Neural progenitor cell (in vitro differentiated cells): ENCODE measurements around the gene DLG2. TPM values are rescaled to one million over a fixed set of nuclear protein-coding genes. Genes with fewer than 3 reads are reported as not detected.
A peak's percentile ranks its signal among the peaks of the same experiment; 100 is the strongest.
"Not testable (repeated sequence)": the region's sequence is repeated elsewhere in the genome, so short reads cannot be mapped to it uniquely, and the experiment has no call there.

Source experiments
- DNase-seq: peaks from one replicate; pipeline ENCODE4 v3.0.0-alpha.2; 2016; ENCODE audit warnings: low spot score
- H2AFZ ChIP-seq: fragments of 200-600 bp; sonication (generic); replicated peaks from 2 replicates; pipeline ENCODE4 v1.6.1; 2016; ENCODE audit warnings: antibody characterized with exemption
- H3F3A ChIP-seq: fragments of 200-600 bp; sonication (generic); 2 replicates; pipeline ENCODE4 v1.6.1; 2016; ENCODE audit warnings: antibody characterized with exemption, low read depth
- H3K27ac ChIP-seq: fragments of 200-600 bp; sonication (generic); 2 replicates; pipeline ENCODE4 v1.5.1; 2016; ENCODE audit warnings: mild to moderate bottlenecking
- H3K27me3 ChIP-seq: fragments of 200-600 bp; sonication (generic); 2 replicates; pipeline ENCODE4 v1.6.1; 2016; ENCODE audit warnings: mild to moderate bottlenecking, moderate library complexity
- H3K36me3 ChIP-seq: fragments of 200-600 bp; sonication (generic); 2 replicates; pipeline ENCODE4 v1.5.1; 2016
- H3K4me1 ChIP-seq: fragments of 200-600 bp; sonication (generic); 2 replicates; pipeline ENCODE4 v1.6.1; 2016; ENCODE audit warnings: mixed run types
- H3K4me2 ChIP-seq: fragments of 200-600 bp; sonication (generic); 2 replicates; pipeline ENCODE4 v1.6.1; 2016
- H3K4me3 ChIP-seq: fragments of 200-600 bp; sonication (generic); 2 replicates; pipeline ENCODE4 v1.5.1; 2016
- H3K79me2 ChIP-seq: fragments of 200-600 bp; sonication (generic); 2 replicates; pipeline ENCODE4 v1.6.1; 2016; ENCODE audit warnings: low read depth
- H3K9ac ChIP-seq: fragments of 200-600 bp; sonication (generic); 2 replicates; pipeline ENCODE4 v1.6.1; 2016
- H3K9me3 ChIP-seq: fragments of 200-600 bp; sonication (generic); 2 replicates; pipeline ENCODE4 v1.5.1; 2016; ENCODE audit warnings: low read depth
- H4K20me1 ChIP-seq: fragments of 200-600 bp; sonication (generic); 2 replicates; pipeline ENCODE4 v1.6.1; 2016; ENCODE audit warnings: low read depth
- H3K27ac Mint-ChIP-seq: 3 replicates; pipeline ENCODE4 v1.8.0; 2021; ENCODE audit warnings: mixed read lengths
- H3K27me3 Mint-ChIP-seq: 2 replicates; pipeline ENCODE4 v1.8.0; 2022; ENCODE audit warnings: low read depth, mild to moderate bottlenecking, inconsistent platforms, moderate library complexity, mixed read lengths; ENCODE audit not compliant: insufficient read depth
- H3K36me3 Mint-ChIP-seq: 3 replicates; pipeline ENCODE4 v1.8.0; 2021; ENCODE audit warnings: mixed read lengths
- H3K4me1 Mint-ChIP-seq: 3 replicates; pipeline ENCODE4 v1.8.0; 2021; ENCODE audit warnings: mixed read lengths
- H3K4me3 Mint-ChIP-seq: 3 replicates; pipeline ENCODE4 v1.8.0; 2021; ENCODE audit warnings: mild to moderate bottlenecking, moderate library complexity, mixed read lengths
- H3K9me3 Mint-ChIP-seq: 3 replicates; pipeline ENCODE4 v1.8.0; 2020; ENCODE audit warnings: mixed read lengths
- CTCF ChIP-seq: fragments of 200-600 bp; sonication (generic); IDR thresholded peaks from 2 replicates; pipeline ENCODE4 v1.5.1; 2017; ENCODE audit warnings: antibody characterized with exemption, mild to moderate bottlenecking
- EZH2 ChIP-seq: fragments of 200-600 bp; sonication (generic); IDR thresholded peaks from 2 replicates; pipeline ENCODE4 v1.6.1; 2017; ENCODE audit warnings: antibody characterized with exemption, mild to moderate bottlenecking, moderate library complexity
- EZH2phosphoT487 ChIP-seq: fragments of 200-600 bp; sonication (generic); IDR thresholded peaks from 2 replicates; pipeline ENCODE4 v1.6.1; 2017; ENCODE audit warnings: antibody characterized with exemption
- total RNA-seq: library from RNA; depleted of rRNA; stranded (reverse); fragments of >200 nt; gene quantifications from 2 replicates; pipeline ENCODE4 v1.2.3, GENCODE V29; 2015; ENCODE audit warnings: low replicate concordance

Gene DLG2
- total RNA-seq, 1 donor from 2014 or later = 7.5 TPM

DNA sequence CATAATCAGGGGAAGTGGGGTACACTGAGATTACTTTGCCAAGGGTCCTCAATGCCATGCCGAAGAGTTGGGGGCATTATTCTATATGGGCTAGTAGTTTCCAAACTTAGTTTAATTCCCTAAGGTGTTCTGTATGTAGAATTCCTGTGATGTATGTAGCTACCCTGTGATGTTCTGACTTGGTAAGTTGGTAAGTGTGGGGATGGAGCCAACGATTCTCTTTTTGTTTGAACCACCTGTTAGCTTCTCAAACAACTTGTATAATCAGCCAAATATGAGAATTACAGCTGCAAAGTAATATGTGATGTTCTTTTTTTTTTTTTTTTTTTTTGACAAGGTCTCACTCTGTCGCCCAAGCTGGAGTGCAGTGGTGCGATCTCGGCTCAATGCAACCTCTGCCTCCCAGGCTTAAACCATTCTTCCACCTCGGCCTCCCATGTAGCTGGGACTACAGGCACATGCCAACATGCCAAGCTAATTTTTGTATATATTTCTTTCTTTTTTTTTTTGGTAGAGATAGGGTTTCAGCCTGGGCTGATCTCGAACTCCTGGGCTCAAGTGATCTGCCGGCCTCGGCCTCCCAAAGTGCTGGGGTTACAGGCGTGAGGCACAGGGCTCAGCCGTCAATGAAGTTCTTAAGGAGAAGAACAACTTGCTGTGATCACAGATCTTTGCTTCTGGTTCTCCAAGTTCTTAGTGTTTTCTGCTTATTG is 2025.8 kb downstream of the DLG2 start:
- no peaks in the 10 kb centered on the region for H3K27me3 ChIP-seq
- H3K4me1 ChIP-seq = no peaks in the 10 kb centered on the region
- no peaks in the 10 kb centered on the region for H3K79me2 ChIP-seq
- no peaks in the 10 kb centered on the region for H3K36me3 ChIP-seq
- H3F3A ChIP-seq = no peaks in the 10 kb centered on the region
- H3K4me3 Mint-ChIP-seq = no peak overlapping the region
- no peaks in the 10 kb centered on the region for H3K9me3 Mint-ChIP-seq
- no peaks in the 10 kb centered on the region for H3K36me3 Mint-ChIP-seq
- H3K9me3 ChIP-seq = no peaks in the 10 kb centered on the region
- no peak overlapping the region for H3K4me3 ChIP-seq
- H2AFZ ChIP-seq = peak overlapping the region; percentile 50
- no peak overlapping the region for H3K27ac Mint-ChIP-seq
- H3K4me1 Mint-ChIP-seq = peaks cover 7% of the 10 kb centered on the region
- DNase-seq = no peak
- H3K4me2 ChIP-seq = no peak overlapping the region
- TF ChIP-seq EZH2phosphoT487 = no peak
- TF ChIP-seq EZH2 = no peak
- TF ChIP-seq CTCF = no peak
- H3K27me3 Mint-ChIP-seq = no peaks in the 10 kb centered on the region
- no peak overlapping the region for H3K9ac ChIP-seq
- H3K27ac ChIP-seq = no peak overlapping the region
- H4K20me1 ChIP-seq = no peaks in the 10 kb centered on the region

DNA sequence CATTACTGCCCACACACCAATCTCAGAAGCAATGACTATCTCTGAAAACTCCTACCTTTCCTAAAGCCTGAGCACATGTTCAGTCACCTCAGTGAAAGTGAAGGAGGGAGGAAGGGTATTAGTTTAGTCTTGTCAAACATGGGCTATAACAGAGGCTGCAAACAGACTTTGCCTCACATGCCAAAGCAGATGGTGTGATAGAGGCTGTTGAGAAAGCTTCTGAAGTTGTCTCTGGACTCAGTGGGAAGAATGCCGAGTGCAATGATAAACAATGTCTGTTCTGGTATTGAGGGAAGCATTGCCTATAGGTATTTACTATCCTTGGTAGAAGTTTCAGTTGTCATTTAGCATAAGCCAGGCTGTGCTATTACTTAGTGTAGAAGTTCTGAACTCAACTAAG is 2026.5 kb downstream of the DLG2 start:
- Mint-ChIP-seq H3K4me3 (no peak overlapping the region), H3K27me3 (no peaks in the 10 kb centered on the region), H3K9me3 (no peaks in the 10 kb centered on the region), H3K4me1 (peaks cover 7% of the 10 kb centered on the region), H3K27ac (no peak overlapping the region), H3K36me3 (no peaks in the 10 kb centered on the region)
- Histone ChIP-seq H3F3A (no peaks in the 10 kb centered on the region), H3K36me3 (no peaks in the 10 kb centered on the region), H3K27ac (no peak overlapping the region), H3K4me1 (no peaks in the 10 kb centered on the region), H3K79me2 (no peaks in the 10 kb centered on the region), H3K4me2 (no peak overlapping the region), H3K4me3 (no peak overlapping the region), H2AFZ (no peak overlapping the region), H3K9me3 (no peaks in the 10 kb centered on the region), H3K27me3 (no peaks in the 10 kb centered on the region), H3K9ac (no peak overlapping the region), H4K20me1 (no peaks in the 10 kb centered on the region)
- TF ChIP-seq EZH2 = no peak
- no peak for TF ChIP-seq CTCF
- TF ChIP-seq EZH2phosphoT487 = no peak
- no peak for DNase-seq

- peaks cover 7% of the 10 kb centered on the region for H3K4me1 Mint-ChIP-seq
- Histone ChIP-seq H3K79me2 (no peaks in the 10 kb centered on the region), H3K9me3 (no peaks in the 10 kb centered on the region), H3K4me3 (no peak overlapping the region), H2AFZ (no peak overlapping the region), H3K9ac (no peak overlapping the region), H3K4me1 (no peaks in the 10 kb centered on the region), H3K27ac (no peak overlapping the region), H3K27me3 (no peaks in the 10 kb centered on the region), H3F3A (no peaks in the 10 kb centered on the region), H3K36me3 (no peaks in the 10 kb centered on the region), H4K20me1 (no peaks in the 10 kb centered on the region), H3K4me2 (no peak overlapping the region)
- H3K27ac Mint-ChIP-seq = no peak overlapping the region
- TF ChIP-seq EZH2phosphoT487 (no peak), EZH2 (no peak), CTCF (no peak)
- no peaks in the 10 kb centered on the region for H3K27me3 Mint-ChIP-seq
- DNase-seq = no peak
- no peak overlapping the region for H3K4me3 Mint-ChIP-seq
- H3K36me3 Mint-ChIP-seq = no peaks in the 10 kb centered on the region
- H3K9me3 Mint-ChIP-seq = no peaks in the 10 kb centered on the region
Observed at GRCh38 chr11:83599066-83599465, 2028.1 kb downstream of the DLG2 start.

GRCh38 chr11:83587797-83588196 is 2039.3 kb downstream of the DLG2 start:
- H3K4me2 ChIP-seq = peak overlapping the region; percentile 76
- not testable (repeated sequence) for H3F3A ChIP-seq, H3K27ac ChIP-seq, H3K9ac ChIP-seq, H3K4me1 ChIP-seq, H3K79me2 ChIP-seq, H3K36me3 ChIP-seq, H3K9me3 ChIP-seq, H3K9me3 Mint-ChIP-seq, H4K20me1 ChIP-seq, H3K4me3 Mint-ChIP-seq, H3K4me1 Mint-ChIP-seq, H3K27me3 Mint-ChIP-seq, H3K36me3 Mint-ChIP-seq, H3K27ac Mint-ChIP-seq, H3K27me3 ChIP-seq
- DNase-seq = peak; percentile 31
- peak overlapping the region; percentile 56 for H3K4me3 ChIP-seq
- peak overlapping the region; percentile 85 for H2AFZ ChIP-seq
